NOMO-1 treated with dmso at 0.1 percent for 144 hours (cell line): ENCODE results near the gene EHMT1.
"Not testable (repeated sequence)": the region's sequence is repeated elsewhere in the genome, so short reads cannot be mapped to it uniquely, and the experiment has no call there.

Experiments used
- DNase-seq: peaks from one replicate; lab custom pipeline; 2025; ENCODE audit not compliant: unreplicated experiment; lab: John Stamatoyannopoulos, UW

EHMT1 gene

DNA sequence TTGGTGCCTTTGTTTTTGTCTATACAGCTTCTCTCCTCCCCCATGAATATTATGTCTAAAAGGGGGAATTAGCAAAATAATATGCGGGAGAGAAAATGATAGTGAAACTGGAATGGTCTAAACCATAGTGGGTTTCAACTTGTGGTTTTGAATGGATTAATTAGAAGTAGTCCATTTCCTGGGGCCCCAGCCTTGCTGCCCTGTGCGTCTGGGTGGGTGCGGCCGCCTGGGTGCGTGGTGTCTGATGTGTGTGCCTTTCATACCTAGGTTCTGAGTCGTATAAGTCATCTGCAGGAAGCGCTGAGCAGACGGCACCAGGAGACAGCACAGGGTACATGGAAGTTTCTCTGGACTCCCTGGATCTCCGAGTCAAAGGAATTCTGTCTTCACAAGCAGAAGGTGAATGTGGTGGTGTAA is 138.8 kb downstream of the EHMT1 start:
- no peak for DNase-seq

DNA sequence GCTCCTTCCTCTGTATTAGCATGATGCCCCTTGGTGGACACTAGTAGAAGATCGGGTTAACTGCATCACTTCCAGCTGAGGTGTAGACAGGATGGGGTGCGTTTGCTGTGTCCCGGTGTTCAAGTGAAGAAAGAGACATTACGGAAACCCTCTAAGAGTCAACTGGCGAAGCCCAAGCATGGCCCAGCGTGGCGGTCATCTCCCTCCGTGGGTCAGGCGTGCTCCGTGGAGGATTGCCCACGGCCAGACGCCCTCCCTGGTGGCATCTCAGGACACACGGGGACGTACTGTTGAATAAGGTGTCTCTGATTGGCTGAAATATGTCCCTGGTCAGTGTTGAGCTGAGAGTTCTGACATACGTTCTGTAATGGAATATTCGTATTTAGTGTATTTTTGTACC is 139.3 kb downstream of the EHMT1 start:
- DNase-seq: no peak

DNA sequence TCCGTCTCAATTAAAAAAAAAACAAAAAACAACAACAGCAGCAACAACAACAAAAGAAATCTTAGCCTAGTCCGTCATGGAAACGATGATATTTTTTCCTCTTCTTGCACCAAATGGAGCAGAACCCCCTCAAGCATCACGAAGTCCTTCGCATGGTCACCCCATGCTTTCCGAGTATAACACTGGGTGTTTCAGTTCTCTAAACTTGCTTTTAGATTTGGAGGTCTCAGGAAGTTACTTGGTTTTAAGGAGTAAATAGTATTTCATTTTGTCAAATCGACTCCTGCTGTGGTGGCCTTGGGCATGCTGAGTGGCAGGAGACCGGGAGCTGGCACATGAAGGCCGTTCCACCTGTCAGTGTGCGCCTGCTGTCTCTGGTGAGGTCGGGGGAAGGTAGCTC is 140.3 kb downstream of the EHMT1 start:
- DNase-seq: no peak

DNA sequence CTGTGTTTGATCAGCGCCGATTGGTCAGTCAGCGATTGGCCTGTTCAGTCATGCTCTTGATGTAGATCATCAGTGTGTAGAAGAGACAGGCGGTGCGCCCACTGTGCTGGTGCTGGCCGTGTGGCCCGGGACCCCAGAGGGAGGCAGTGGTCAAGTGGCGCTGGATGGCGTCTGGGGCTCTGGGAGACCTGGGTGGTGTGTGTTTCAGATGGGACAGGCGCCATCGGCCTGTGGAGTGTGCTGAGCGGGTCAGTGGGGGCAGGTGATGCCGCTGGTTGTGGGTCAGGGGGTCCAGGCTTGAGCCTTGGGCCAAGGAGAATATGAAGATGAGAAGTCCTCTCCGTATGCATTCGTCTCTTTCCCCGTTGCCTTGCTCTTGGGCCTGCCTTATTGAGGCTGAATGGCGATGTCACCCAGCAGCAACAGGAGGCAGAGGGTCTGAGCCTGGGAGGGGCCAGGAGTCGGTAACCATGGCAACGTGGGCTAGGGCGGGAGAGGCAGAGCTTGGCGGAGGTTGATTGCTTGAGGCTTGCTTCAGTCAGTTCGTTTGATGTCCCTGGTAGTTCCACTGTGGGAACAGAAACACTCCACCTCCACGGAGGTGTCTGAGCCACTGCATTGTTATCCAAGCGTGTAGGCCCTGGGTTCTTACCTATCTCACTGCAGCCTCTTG is 141.0 kb downstream of the EHMT1 start:
- DNase-seq: no peak

DNA sequence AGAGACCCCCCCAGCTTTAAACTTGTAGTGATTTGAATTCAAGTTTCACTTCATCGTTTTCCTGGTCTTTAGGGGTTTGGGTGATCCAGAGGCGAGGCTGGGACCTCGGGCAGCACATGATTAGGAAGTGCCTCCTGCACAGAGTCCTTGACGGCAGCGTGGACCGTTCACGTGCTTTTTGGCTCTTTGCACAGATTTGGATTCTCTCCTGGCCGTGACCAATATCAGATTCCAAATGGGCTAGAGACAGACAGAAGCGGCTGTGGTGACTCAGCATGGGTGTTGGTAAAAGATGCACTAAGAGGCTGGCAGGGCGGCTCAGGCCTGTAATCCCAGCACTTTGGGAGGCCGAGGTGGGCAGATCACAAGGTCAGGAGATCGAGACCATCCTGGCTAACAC is 141.6 kb downstream of the EHMT1 start:
- no peak for DNase-seq

DNA sequence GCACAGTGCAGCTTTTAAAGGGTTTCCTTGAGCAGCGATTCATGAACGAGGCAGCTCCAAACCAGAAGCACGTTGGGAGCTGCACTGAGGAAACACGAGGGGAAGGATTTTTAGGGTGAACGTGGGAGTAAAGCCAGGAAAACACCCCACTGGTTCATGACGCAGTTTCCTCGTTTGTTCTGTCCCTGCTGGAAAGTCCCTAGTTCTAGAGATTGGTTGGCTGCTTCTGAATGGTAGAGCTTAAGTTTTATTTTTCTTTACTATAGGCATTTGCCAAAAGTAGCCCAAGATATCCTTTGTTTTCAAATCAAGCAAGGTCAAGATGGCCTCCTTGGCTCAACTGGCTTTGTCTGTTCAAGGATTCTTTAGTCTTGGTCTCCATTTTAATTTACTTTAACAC is 142.2 kb downstream of the EHMT1 start:
- no peak for DNase-seq

DNA sequence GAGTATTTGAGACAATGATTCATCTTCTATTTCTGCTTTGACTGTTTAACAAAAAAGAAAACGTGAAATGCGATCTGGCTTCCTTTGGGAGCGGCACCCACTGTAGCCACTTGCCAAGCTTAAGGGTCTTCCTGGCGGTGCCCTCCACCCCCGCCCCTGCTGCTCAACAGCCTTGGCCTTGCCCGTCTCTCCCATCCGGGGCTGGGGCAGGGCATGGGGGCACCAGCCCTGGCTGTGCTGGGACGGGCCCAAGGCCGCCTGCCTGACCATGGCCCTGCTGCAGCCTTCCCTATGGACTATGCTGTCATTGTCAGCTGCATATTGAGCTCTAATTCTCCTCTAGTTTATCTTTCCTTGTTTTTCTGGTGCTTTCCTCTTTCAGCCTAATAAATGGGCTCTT is 143.0 kb downstream of the EHMT1 start:
- DNase-seq: no peak

DNA sequence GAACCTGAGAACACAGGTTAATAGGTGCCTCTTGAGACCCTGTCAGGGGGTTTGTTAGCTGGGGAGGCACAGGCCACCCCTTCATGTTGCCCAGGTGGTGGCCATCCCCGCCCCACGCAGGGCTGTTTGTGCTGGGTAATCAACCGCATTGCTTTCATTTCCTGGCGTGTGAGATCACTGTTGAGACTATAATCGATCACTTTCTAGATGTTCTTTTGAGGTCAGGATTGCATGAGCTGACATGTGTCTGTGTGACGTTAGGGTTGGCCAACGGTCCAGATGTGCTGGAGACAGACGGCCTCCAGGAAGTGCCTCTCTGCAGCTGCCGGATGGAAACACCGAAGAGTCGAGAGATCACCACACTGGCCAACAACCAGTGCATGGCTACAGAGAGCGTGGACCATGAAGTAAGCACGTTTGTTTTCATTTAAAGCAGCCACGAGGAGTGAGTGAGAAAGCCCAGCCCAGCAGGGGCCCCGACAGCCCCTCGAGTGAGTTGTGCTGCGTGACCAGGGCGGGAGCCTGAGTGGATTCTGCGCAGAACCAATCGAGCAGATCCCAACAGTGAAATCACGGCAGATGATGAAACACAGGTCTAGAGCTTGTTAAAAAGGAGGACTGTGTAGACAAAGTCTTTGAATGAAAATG is 143.7 kb downstream of the EHMT1 start:
- DNase-seq: no peak

DNA sequence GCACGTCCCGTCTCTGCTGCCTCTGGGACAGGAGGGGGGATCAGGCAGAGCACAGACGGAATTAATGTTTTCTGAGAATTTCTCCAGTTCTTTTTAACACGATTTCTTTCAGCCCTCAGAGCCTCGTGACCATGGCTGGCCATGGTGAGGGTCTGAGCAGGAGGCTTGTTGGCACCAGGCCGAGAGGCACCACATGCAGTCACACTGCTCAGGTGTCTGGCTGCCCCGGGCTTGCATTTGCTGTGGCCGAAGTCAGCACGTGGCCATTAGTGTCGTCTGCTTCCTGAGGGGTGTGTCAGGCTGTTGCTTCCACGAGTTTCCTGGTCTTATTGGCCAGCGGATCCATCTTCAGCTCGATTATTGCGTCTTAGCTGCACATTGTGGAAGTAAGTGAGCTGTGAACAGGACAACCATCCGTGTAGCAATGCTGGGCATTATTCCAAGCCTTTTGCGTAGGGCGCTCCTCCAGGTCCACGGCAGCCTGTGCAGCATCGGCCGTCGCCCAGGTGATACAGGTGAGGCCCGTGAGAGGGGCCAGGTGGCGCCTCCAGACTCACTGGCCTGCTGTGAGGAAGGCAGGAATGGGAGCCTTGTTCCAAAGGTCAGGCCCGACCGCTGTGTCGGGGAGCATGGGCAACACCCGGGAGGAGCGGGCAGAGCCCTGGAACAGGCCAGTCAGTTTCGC is 144.6 kb downstream of the EHMT1 start:
- DNase-seq: no peak

DNA sequence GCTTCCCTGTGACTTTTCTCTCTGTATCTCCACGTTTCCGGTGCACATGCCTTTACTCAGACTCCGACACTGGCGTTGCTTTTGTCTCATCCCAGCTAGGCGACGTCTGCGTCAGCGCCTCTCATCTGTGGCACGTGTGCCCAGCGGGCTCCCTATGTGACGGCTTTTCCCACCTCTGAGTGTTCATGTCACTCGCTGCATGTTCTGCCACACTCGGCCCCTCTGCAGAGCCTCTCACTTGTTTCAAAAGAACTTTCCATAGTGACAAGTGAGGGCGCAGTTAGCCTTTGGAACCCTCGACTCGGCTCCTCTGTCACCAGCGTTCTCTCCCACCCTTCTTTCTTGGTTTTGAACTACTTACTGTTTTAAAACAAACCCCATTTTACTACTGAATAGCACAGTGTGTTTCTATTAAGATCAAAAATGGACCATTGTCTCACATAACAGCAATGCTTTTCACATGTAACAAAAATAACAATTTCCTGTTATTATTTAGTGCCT is 145.4 kb downstream of the EHMT1 start:
- DNase-seq: no peak

DNA sequence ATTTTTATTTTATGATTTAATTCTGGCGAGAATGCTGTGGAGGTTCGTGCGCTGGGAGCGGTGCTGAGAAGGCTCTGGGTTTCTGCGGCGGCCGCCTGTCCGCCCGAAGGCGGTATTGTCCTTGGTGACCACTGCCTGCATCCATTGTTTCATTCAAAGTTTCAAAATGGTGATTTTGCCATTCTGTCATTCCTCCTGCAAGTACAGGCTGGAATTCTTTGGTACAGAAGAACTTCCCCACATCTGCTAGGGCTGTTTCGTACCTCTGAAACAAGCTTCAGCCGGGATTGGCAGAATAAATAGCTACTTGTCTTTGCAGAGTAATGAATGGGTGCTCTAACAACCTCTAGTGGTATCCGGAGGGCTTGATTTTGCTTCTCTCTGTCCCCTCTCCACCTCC is 146.2 kb downstream of the EHMT1 start:
- DNase-seq: no peak

DNA sequence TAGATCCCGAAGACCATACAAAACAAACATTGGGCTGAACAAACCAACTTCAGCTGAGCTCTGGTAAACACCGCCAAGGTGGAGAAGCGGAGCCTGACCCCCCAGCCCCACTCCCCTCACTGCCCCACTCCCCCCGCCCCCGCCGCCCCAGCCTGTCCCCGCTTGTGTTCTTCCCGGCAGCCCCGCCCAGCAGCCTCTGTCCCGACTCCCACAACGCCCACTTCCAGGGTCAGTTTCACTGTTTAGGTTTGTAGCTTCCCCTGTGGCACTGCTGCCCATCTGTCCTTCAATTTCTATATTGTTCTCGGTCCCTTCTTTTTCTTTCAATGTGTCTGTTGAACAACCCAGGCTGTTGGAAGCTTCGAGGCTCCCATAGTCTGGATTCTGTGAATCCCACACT is 146.7 kb downstream of the EHMT1 start:
- no peak for DNase-seq

DNA sequence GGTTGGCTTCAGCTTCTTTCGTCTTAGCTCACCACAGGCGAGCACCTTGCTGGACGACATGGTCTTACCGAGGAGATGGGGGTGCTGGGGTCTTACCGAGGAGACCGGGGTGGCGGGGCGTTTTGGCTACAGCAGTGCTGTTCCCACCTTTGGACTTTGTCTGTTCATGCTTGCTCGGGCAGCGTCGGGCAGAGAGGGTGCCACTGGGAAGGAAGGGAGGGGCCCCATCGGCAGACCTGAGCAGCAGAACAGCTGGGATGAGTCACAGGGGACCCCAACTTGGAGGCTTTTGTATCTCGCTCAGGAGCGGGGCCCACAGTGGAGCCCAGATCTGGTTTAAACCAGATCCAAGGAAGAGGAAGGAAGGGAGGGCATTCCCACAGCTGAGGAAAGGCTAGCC is 152.8 kb downstream of the EHMT1 start:
- no peak for DNase-seq

DNA sequence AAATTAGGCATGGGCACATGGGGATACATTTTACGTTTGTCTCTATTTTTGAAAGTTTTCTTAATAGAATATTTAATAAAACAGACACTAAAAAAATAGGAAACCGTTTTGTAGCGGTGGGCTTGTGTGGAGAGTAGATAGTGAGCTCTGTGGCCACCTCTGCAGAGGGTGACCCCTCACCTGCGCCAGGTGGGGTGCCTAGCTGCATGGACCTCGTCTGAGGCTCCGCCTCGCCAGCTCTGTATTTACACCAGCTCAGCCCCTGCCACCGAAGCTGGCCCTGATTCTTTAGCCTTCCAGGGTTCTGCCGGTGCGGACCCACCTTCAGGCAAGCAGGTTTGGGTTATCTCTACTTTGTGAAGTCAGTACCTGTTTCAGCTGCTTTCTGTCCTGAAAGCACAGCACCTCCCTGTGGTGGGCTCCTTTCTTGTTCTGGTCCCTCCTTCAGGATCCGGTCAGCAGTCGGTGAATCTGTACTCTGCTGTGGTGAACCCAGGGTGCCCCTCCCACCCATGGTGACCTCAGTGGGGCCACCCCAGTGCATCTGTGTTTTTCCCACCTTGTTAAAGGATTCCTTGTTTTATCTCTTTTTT is 153.6 kb downstream of the EHMT1 start:
- DNase-seq: no peak

DNA sequence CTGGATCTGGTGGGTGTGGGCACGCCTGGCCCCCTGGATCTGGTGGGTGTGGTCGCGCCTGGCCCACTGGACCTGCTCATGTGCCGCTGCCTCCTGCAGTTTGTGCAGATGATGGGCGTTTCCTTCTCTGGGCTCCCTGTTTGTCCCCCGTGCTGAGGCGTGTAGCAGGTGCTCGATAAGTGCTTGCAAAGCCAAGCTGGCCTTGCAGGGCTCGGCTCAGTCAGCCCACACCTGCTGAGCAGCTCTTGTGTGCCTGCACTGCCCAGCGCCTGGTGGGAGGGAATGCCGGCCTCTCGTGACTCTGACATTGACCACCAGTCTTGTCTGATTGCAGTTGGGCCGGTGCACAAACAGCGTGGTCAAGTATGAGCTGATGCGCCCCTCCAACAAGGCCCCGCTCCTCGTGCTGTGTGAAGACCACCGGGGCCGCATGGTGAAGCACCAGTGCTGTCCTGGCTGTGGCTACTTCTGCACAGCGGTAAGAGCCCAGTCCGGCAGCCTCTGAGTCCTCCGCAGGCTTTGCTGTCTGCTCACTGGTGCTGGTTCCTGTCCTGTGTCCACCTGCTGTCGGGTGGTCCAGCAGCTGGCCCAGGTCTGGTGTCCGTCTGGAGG is 156.1 kb downstream of the EHMT1 start:
- no peak for DNase-seq

DNA sequence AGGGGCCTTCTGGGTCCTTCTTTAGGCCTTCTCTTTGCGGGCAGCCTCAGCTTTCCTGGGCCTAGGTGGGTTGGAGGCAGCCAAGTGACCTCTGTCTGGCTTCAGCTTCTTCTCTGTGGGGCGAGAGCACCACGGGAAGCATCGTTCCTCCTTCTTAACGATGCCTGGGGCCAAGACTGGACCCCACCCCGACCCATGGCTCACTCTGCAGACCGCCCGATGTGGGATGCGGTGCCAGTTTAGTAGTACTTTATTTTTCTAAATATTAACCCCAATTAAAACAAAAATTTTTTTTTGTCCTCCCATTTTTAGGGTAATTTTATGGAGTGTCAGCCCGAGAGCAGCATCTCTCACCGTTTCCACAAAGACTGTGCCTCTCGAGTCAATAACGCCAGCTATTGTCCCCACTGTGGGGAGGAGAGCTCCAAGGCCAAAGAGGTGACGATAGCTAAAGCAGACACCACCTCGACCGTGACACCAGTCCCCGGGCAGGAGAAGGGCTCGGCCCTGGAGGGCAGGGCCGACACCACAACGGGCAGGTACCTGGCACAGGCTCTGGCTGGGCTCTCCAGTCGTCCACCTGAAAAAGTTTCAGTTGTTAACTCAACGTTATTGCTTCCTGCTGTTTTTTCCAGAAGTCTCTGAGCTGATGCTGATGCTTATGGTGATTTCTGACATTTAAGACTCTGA is 157.6 kb downstream of the EHMT1 start:
- DNase-seq: no peak

DNA sequence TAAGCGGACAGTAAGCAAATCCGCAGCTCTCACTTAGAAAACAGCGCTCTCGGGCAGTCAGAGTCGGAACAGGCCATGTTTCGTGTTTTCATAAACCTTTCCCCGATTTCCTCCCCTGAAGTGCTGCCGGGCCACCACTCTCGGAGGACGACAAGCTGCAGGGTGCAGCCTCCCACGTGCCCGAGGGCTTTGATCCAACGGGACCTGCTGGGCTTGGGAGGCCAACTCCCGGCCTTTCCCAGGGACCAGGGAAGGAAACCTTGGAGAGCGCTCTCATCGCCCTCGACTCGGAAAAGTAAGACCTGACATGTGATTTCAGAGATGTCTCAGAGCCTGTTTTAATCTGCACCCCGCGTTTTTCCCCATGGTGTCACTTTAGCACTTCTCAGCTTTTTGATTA is 159.0 kb downstream of the EHMT1 start:
- no peak for DNase-seq

DNA sequence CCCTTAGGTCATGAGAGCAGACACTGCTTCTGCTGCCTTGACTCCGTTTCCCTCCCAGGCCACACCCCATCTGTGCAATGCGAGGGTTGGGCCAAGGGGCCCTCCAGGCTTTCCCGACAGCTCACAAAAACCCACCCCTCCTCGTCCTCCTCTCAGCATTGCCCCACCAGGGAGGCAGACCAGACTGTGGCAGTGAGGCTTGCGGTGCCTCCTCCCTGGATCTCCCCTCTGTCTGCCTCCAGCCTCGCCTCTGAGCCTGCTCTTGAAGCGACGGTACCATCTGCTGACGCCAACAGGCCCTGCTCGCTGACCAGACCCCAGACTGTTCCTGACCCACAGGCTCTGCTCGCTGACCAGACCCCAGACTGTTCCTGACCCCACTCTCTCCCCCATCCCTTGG is 159.5 kb downstream of the EHMT1 start:
- no peak for DNase-seq

DNA sequence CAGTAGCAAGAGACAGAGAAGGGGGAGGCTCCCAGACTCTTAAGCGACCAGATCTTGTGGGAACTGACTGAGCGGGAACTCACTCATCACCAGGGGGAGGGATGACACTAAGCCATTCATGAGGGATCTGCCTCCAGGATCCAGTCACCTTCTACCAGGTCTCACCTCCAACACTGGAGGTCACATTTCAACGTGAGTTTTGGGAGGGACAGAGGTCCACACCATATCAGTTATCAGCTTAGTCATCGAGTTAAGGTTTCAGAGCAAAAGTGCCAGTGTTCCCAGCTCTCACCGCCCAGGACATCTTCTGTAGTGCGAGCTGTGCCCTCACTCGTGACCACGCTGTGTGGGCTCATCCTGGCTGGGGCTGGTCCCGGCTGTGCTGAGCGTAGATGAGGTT is 160.1 kb downstream of the EHMT1 start:
- DNase-seq: no peak

DNA sequence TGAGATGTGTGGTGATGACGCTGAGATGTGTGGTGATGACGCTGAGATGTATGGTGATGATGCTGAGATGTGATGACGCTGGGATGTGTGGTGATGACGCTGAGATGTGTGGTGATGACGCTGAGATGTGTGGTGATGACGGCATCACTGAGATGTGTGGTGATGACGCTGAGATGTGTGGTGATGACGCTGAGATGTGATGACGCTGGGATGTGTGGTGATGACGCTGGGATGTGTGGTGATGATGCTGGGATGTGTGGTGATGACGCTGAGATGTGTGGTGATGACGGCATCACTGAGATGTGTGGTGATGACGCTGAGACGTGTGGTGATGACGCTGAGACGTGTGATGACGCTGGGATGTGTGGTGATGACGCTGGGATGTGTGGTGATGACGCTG is 161.2 kb downstream of the EHMT1 start:
- DNase-seq: not testable (repeated sequence)
